ENCODE data around the gene GRK5.
"Not testable (repeated sequence)": the region's sequence is repeated elsewhere in the genome, so short reads cannot be mapped to it uniquely, and the experiment has no call there.

The GRK5 gene

GRCh38 chr10:119420950-119421875 is 213.8 kb downstream of the GRK5 start:
- no peak for DNase-seq (ENCODE audit: low read depth in 2 of 2)

- DNase-seq (ENCODE audit: low read depth in 2 of 2): no peak
Observed at GRCh38 chr10:119421891-119422681, 214.7 kb downstream of the GRK5 start.

- no peak for DNase-seq (ENCODE audit: low read depth in 2 of 2)
Observed at GRCh38 chr10:119422682-119423509, 215.5 kb downstream of the GRK5 start.

- DNase-seq (ENCODE audit: low read depth in 2 of 2): no peak
Observed at GRCh38 chr10:119423510-119424257, 216.3 kb downstream of the GRK5 start.

GRCh38 chr10:119424258-119424975 is 217.0 kb downstream of the GRK5 start:
- DNase-seq (ENCODE audit: low read depth in 2 of 2): no peak

GRCh38 chr10:119425102-119425880 is 217.9 kb downstream of the GRK5 start:
- DNase-seq (ENCODE audit: low read depth in 2 of 2): no peak

GRCh38 chr10:119425881-119426170 is 218.5 kb downstream of the GRK5 start:
- no peak for DNase-seq (ENCODE audit: low read depth in 2 of 2)

- DNase-seq (ENCODE audit: low read depth in 2 of 2): no peak
Observed at GRCh38 chr10:119426699-119427098, 219.3 kb downstream of the GRK5 start.

GRCh38 chr10:119427263-119427864 is 220.0 kb downstream of the GRK5 start:
- DNase-seq (ENCODE audit: low read depth in 2 of 2): no peak

GRCh38 chr10:119428789-119429188 is 221.4 kb downstream of the GRK5 start:
- DNase-seq (ENCODE audit: low read depth in 2 of 2): no peak

- DNase-seq (ENCODE audit: low read depth in 2 of 2): no peak
Observed at GRCh38 chr10:119429771-119430170, 222.4 kb downstream of the GRK5 start.

GRCh38 chr10:119431034-119431772 is 223.8 kb downstream of the GRK5 start:
- no peak for DNase-seq (ENCODE audit: low read depth in 2 of 2)

GRCh38 chr10:119431773-119432135 is 224.4 kb downstream of the GRK5 start:
- DNase-seq (ENCODE audit: low read depth in 2 of 2): no peak

GRCh38 chr10:119434942-119435341 is 227.6 kb downstream of the GRK5 start:
- DNase-seq (ENCODE audit: low read depth in 2 of 2): not testable (repeated sequence)

GRCh38 chr10:119438717-119439116 is 231.3 kb downstream of the GRK5 start:
- DNase-seq (ENCODE audit: low read depth in 2 of 2): no peak

GRCh38 chr10:119439922-119440321 is 232.6 kb downstream of the GRK5 start:
- no peak for DNase-seq (ENCODE audit: low read depth in 2 of 2)

- no peak for DNase-seq (ENCODE audit: low read depth in 2 of 2)
Observed at GRCh38 chr10:119441151-119441821, 233.9 kb downstream of the GRK5 start.

All from stimulated activated CD8-positive, alpha-beta memory T cell treated with anti-CD3 and anti-CD28 coated beads, Interleukin-2, amount 100 ng/mL, for 1 hour (primary cell).